Ovary (tissue), 9 donors: Measurements from ENCODE around the gene PAM. TPM values are rescaled to one million over a fixed set of nuclear protein-coding genes. Genes with fewer than 3 reads are reported as not detected.

ENCODE experiments used
- DNase-seq, 5 donors: peaks; one replicate each; pipeline ENCODE4 v3.0.0-alpha.2; 2019 to 2020
- H3K27ac ChIP-seq, 2 donors: fragments of 200-600 bp; one replicate each; pipeline versions ENCODE4 v1.5.1 to v1.8.0; 2019 to 2022
- H3K27me3 ChIP-seq: fragments of 200-600 bp; one replicate; pipeline ENCODE4 v1.8.0; 2022
- H3K36me3 ChIP-seq: fragments of 200-600 bp; sonication (generic); one replicate; pipeline ENCODE4 v1.5.1; 2019
- H3K4me1 ChIP-seq: one replicate; pipeline ENCODE4 v1.8.1; 2013; ENCODE audit warnings: mild to moderate bottlenecking, moderate library complexity; ENCODE audit not compliant: insufficient read depth
- H3K4me3 ChIP-seq: fragments of 200-600 bp; sonication (generic); one replicate; pipeline ENCODE4 v1.5.1; 2017
- H3K9me3 ChIP-seq, 2 donors: fragments of 200-600 bp in 1 of 2; sonication (generic) in 1 of 2; one replicate each; pipeline versions ENCODE4 v1.5.1 to v1.8.1; 2013 to 2019; ENCODE audit warnings: mild to moderate bottlenecking in 1 of 2, moderate library complexity in 1 of 2
- CTCF ChIP-seq, 3 donors: fragments of 450-650 bp in 2 of 3; fragments of 200-600 bp in 1 of 3; IDR thresholded peaks; one replicate each; pipeline versions ENCODE4 v1.5.1 to v1.8.0; 2016 to 2022; ENCODE audit warnings: antibody characterized with exemption in 3 of 3, mild to moderate bottlenecking in 1 of 3
- EP300 ChIP-seq: sonication (generic); formaldehyde crosslinking; IDR thresholded peaks from one replicate; pipeline ENCODE4 v1.6.1; 2017; ENCODE audit warnings: antibody characterized with exemption
- POLR2A ChIP-seq: fragments of 450-650 bp; IDR thresholded peaks from one replicate; pipeline ENCODE4 v1.6.1; 2017; ENCODE audit warnings: antibody characterized with exemption, mild to moderate bottlenecking, moderate library complexity
- WGBS, 3 donors: extraction: QIAGEN DNeasy Blood & Tissue Kit in 1 of 3; methylation state at CpG; one replicate each; pipeline versions ENCODE4 v1.1.5 to v1.1.7; 2013 to 2017; 5-methylcytosine and 5-hydroxymethylcytosine counted together
- intact Hi-C, 4 donors: fragments of 100-400 bp; cut with DNase I; formaldehyde crosslinking; loops; one replicate each; pipeline versions ENCODE4 v1.11.0 to v1.15.1; 2022 to 2023
- polyA plus RNA-seq, 2 donors: library from polyadenylated mRNA; stranded (reverse); fragments of 200-250 nt in 1 of 2; fragments of 350-450 nt in 1 of 2; fragmentation: Illumina TruSeq in 1 of 2; extraction: RNeasy Lipid Tissue Mini Kit (QIAGEN cat#74804) in 1 of 2; gene quantifications; one replicate each; pipeline ENCODE4 v1.2.3, GENCODE V29; 2013 to 2014
- total RNA-seq, 7 donors: library from RNA; depleted of rRNA in 2 of 7; stranded (reverse); fragments of >200 nt in 2 of 7; fragmentation: NEBNext Ultra II Directional in 3 of 7; extraction: Animal tissue kit (Norgen Biotek cat#: 25700) in 3 of 7; gene quantifications; one replicate each; pipeline versions ENCODE4 v1.1.0 to v1.2.4, GENCODE V29; 2016 to 2023
- donor health status: DM: no; HTN: no; CAD: no; lungs with moderate emphysema.
- donor health status: DM: no; HTN: no; CAD: no.
- donor health status: Bipolar disorder and iron deficiency.
- donor health status: DM: yes; HTN: yes; CAD: no.
- donor health status: DM: no; HTN: no; CAD: no.
- donor health status: DM: yes; HTN: yes; CAD: no.

The PAM gene
- total and polyA plus RNA-seq, 9 donors = 124 to 431 (median 187) TPM

- no peak for TF ChIP-seq CTCF (IDR thresholded peaks at IDR 0.05)
- no peak for TF ChIP-seq POLR2A
- TF ChIP-seq EP300 = no peak
- Histone ChIP-seq H3K36me3 (no peaks in the 10 kb centered on the region), H3K27me3 (no peaks in the 10 kb centered on the region), H3K9me3 (no peaks in the 10 kb centered on the region), H3K4me1 (no peaks in the 10 kb centered on the region), H3K27ac (no peak overlapping the region), H3K4me3 (no peak overlapping the region)
- intact Hi-C loops = no loop called here
- DNase-seq = no peak
- WGBS, 3 donors = 97 to 98% (median 98%) methylated on average over 3 of the region's 3 CpGs
Observed at GRCh38 chr5:102890133-102890532, 135.0 kb downstream of the PAM start.

- 69 to 74% (median 73%) methylated on average over 3 of the region's 3 CpGs for WGBS, 3 donors
- no peak overlapping the region for H3K27ac ChIP-seq
- intact Hi-C loops = no loop called here
Observed at GRCh38 chr5:102891175-102891574, 136.1 kb downstream of the PAM start.

GRCh38 chr5:102893942-102894341, 138.8 kb downstream of the PAM start:
- Histone ChIP-seq H3K9me3 (no peaks in the 10 kb centered on the region), H3K27me3 (no peaks in the 10 kb centered on the region), H3K4me3 (no peak overlapping the region), H3K36me3 (no peaks in the 10 kb centered on the region), H3K4me1 (no peaks in the 10 kb centered on the region), H3K27ac (no peak overlapping the region)
- TF ChIP-seq CTCF (IDR thresholded peaks at IDR 0.05) (no peak), EP300 (no peak), POLR2A (no peak)
- DNase-seq = no peak
- intact Hi-C loops = no loop called here
- WGBS, 3 donors = 86 to 90% (median 89%) methylated on average over 3 of the region's 3 CpGs

More at GRCh38 chr5:102891175-102891574, 136.1 kb downstream of the PAM start:
- H3K4me1 ChIP-seq = no peaks in the 10 kb centered on the region
- H3K9me3 ChIP-seq = no peaks in the 10 kb centered on the region
- DNase-seq = no peak
- TF ChIP-seq POLR2A (no peak), EP300 (no peak), CTCF (IDR thresholded peaks at IDR 0.05) (no peak)
- no peak overlapping the region for H3K4me3 ChIP-seq
- no peaks in the 10 kb centered on the region for H3K36me3 ChIP-seq
- H3K27me3 ChIP-seq = no peaks in the 10 kb centered on the region

GRCh38 chr5:102895234-102895633, 140.1 kb downstream of the PAM start:
- Histone ChIP-seq H3K9me3 (no peaks in the 10 kb centered on the region), H3K27me3 (no peaks in the 10 kb centered on the region), H3K36me3 (no peaks in the 10 kb centered on the region), H3K4me1 (no peaks in the 10 kb centered on the region), H3K27ac (no peak overlapping the region), H3K4me3 (no peak overlapping the region)
- intact Hi-C loops = no loop called here
- TF ChIP-seq POLR2A = no peak
- TF ChIP-seq EP300 = no peak
- TF ChIP-seq CTCF (IDR thresholded peaks at IDR 0.05) = no peak
- no peak for DNase-seq

- Histone ChIP-seq H3K36me3 (no peaks in the 10 kb centered on the region), H3K27me3 (no peaks in the 10 kb centered on the region), H3K27ac (no peak overlapping the region), H3K4me1 (no peaks in the 10 kb centered on the region), H3K9me3 (no peaks in the 10 kb centered on the region), H3K4me3 (no peak overlapping the region)
- TF ChIP-seq EP300 (no peak), POLR2A (no peak), CTCF (IDR thresholded peaks at IDR 0.05) (no peak)
- DNase-seq = no peak
- WGBS, 3 donors = 78 to 89% (median 83%) methylated on average over 6 of the region's 6 CpGs
- intact Hi-C loops = no loop called here
Observed at GRCh38 chr5:102895976-102896375, 140.9 kb downstream of the PAM start.
